ENCODE results near the gene CACNA1D.

GRCh38 chr3:53650424-53650823 is 156.0 kb downstream of the CACNA1D start:
- TF ChIP-seq CTCF (conservative IDR thresholded peaks at IDR 0.05 in 1 of 2, IDR thresholded peaks at IDR 0.05 in 1 of 2; ENCODE audit: low read depth in 1 of 2, low read length in 2 of 2) (no peak), EZH2 (IDR thresholded peaks at IDR 0.05; ENCODE audit: low read length, missing control alignments) (no peak)
